HG02884 (cell line): ENCODE results near the gene CALHM1.
A peak's percentile ranks its signal among the peaks of the same experiment; 100 is the strongest.
"Not testable (repeated sequence)": the region's sequence is repeated elsewhere in the genome, so short reads cannot be mapped to it uniquely, and the experiment has no call there.

Experiments
- ATAC-seq: cut with Tn5 transposase; IDR thresholded peaks from one replicate; pipeline ENCODE4 v1.9.1; 2021; ENCODE audit warnings: mild to moderate bottlenecking, moderate library complexity; ENCODE audit not compliant: unreplicated experiment

CALHM1 gene

DNA sequence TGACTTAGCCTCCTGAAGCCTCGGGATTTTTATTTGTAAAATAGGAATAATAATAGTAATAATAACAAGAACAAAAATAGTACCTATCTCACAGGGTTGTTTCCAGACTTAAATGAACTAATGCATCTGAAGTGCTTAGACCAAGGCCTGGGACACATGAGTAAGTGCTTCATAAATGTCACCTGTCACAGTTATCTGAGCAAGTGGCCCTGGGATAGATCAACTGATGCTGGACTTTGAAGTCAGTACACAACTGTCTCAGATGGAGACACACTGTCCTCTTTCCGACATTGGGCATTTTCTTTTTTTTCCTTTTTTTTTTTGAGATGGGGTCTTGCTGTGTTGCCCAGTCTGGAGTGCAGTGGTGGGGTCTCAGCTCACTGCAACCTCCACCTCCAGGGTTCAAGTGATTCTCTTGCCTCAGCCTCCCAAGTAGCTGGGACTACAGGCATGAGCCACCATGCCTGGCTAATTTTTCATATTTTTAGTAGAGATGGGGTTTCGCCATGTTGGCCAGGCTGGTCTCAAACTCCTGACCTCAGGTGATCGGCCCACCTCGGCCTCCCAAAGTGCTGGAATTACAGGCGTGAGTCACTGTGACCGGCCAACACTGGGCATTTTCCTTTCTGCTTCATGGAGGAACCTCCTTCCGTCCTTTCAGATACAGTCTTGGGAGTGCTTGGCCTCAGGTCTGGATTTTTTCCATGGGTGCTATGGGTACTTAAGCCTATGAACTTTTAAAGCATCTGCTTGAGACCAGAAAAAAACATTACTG is 28.1 kb upstream of the CALHM1 start:
- not testable (repeated sequence) for ATAC-seq

DNA sequence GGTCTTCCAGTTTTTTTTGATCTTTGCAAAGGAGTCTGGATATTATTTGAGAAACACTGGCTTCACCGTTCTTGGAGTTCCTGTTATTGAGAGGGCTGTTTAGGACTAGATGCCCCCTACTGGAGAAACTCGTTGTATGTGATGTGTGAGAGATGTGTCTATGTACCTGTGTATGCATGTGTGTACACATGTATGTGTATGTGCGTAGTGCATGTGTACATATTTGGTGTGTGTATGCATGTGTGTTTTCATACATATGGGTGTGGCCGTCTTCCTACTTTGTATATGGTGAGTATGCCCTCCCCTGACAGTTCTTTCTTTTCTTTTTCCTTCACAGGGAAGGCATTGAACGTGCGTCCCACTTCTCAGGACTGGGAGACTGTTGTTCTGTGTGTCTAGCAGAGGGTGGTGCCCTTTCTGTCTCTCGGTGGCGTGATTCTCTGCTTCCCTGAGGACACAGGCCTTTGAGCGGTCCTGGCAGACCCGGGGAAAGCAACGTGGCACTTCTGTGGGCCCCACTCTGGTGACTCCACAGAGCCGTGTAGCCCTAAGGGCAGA is 23.4 kb upstream of the CALHM1 start:
- ATAC-seq, result no peak

DNA sequence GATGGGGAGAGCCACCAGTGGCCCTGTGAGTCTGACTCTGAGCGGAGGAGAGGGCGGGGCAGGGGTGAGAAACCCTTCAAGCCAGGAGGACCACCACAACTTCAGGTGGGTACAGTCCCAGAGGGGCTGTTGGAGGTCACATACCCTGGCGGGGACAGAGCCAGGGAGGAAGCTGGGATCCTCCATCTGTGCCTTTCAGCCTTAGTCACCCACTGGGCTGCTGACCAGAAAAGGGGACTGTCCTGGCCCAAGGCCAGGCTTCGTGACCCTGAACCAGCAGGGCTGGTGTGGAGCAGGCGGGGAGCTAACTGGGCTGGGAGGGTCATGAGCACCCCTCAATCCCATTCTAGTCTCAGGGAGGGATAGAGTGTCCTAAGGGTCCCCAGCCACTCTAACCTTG is 21.8 kb upstream of the CALHM1 start:
- ATAC-seq, result no peak

DNA sequence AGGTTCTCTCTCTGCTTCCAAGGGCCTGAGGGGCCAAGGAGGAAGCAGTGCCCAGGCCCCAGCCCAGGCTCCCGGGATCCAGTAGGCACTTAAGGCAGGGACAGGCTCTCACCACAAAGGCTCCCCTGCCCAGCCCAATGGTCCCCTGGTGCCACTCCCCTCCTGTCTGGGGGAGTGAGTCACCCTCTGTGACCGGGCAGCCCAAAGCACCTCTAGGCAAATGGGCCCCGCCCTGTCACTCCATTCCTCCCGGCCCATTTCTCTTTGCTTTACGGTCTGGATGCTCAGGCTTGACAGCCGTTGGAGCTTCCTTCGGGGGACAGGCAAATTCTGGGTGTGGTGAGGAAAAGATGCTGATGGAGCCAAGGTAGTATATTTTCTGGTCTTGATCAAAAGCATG is 20.4 kb upstream of the CALHM1 start, which contains the start of gene CALHM3:
TSS of gene CALHM3 (minus strand) at position 106 of the 400 bp plus-strand sequence. CDS start 208 bp downstream, outside the sequence.
- ATAC-seq, result no peak

DNA sequence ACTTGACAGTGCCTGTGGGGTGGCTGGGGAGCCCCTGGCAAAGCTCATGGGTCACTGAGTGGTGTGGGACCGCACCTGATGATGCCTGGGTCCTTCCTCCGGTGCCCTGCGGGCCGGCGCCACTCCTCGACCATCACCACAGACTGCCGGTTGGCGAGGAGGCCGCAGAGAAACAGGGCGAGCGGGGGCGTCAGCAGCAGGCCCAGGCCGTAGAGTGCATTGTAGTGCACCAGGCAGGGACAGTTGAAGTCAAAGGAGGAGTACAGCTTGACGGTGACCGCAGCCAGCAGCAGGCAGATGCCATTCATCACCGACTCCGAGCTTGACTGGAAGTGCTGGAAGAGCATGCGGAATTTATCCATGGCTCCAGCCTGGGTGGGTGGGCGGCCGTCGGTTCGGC is 20.0 kb upstream of the CALHM1 start:
- no peak for ATAC-seq

DNA sequence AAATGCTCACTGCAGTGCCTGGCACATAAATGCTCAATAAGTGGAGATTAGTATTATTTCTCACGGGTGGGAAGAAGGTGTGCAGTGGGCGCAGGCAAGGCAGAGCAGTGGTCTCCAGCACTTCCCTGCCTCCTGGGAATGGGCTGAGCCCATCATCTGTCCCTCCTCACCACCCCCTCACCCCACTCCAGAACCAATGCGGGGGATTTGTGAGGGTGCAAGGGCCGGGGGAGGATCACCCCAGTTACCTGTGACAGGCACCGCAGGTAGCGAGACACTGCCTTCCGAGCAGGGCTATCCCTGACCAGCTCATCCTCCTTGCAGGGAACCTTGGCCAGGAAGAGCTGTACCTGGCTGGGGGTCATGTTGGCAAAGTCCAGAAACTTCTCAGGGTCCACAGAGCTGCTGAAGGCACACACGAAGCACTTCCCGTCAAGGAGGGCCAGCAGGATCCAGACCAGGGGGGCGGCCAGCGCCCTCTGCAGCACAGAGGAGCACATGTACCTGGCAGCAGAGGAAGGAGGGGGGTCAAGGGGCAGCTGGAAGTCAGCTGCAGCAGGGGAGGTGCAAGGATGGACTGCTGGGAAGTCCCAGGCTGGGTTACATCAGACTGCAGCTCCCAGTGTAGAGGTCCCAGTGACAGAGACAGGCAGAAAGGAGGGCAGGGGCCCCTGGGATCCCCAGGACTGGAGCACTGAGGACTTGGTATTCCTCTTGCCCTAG is 17.5 kb upstream of the CALHM1 start:
- no peak for ATAC-seq

DNA sequence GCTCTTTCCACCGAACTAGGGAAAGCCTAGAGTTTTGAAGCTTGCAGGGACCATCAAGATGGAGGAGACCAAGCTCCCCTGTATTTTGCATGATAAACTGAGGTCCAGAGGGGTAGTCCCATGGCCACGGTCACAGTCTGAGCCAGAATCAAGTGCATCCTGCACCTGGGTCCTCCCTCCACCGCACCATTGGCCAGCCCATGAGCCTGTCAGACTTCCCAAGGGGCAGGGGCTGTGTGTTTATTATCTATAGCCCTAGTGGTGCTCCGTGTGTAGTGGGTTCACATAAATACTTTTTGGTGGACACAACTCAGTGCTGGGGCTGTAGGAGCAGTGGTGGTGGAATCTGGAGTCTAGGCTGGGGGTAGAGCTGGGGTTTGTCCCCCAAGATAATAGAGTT is 16.7 kb upstream of the CALHM1 start:
- ATAC-seq, result no peak

DNA sequence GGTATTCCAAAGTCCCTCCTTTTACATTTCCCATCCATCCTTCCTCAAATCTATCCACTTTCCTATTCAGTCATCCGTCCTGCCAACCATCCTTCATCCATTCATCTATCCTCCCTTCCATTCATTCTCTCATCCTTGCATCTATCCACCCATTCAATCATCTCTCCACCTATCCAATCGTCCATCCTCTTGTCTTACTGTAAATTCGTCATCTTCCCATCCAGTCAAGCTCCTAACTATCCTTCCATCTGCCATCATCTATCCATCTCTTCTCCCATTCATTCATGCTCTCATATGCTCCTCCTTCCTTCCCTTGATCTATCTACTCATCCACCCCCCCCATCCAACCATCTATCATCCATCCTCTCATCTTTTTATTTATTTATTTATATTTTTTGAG is 15.4 kb upstream of the CALHM1 start:
- no peak for ATAC-seq

DNA sequence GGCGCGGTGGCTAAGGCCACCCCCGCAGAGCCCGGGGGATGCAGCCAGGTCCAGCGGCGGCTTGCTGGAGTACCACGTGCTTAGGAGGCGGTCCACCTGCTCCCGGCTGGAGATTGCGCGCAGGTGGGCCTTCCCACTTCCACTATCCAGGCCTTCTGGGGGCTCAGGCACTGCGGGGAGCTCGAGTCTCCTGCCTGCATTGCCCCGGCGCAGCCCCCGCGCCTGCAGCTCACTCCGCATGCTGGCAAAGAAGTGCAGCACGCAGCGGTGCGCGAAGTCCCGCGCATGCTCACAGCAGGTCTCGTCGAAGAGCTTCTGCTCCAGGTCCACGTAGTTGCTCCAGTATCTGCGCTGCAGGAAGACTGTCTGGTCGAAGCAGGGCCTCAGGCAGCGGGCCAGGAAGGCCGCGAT is 14.6 kb upstream of the CALHM1 start:
- no peak for ATAC-seq

DNA sequence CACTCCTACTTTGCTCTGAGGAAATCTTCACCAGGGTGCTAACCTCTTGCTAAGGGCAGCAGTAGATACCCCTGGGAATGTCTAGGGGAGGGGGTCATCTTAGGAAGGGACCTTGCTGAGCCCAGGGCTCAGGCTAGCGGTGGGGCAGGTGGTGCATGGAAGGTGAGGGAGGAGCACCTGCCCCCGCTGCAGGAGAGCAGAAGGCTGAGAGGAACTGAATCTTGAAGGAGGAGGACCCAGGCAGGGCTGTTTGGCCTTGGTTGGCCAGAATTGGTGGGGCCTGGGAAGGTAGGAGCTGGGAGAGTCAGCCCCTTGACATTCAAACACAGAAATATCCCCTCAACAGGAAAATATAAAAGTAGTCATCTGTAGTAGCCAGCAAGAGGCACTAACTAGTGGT is 13.3 kb upstream of the CALHM1 start:
- no peak for ATAC-seq

DNA sequence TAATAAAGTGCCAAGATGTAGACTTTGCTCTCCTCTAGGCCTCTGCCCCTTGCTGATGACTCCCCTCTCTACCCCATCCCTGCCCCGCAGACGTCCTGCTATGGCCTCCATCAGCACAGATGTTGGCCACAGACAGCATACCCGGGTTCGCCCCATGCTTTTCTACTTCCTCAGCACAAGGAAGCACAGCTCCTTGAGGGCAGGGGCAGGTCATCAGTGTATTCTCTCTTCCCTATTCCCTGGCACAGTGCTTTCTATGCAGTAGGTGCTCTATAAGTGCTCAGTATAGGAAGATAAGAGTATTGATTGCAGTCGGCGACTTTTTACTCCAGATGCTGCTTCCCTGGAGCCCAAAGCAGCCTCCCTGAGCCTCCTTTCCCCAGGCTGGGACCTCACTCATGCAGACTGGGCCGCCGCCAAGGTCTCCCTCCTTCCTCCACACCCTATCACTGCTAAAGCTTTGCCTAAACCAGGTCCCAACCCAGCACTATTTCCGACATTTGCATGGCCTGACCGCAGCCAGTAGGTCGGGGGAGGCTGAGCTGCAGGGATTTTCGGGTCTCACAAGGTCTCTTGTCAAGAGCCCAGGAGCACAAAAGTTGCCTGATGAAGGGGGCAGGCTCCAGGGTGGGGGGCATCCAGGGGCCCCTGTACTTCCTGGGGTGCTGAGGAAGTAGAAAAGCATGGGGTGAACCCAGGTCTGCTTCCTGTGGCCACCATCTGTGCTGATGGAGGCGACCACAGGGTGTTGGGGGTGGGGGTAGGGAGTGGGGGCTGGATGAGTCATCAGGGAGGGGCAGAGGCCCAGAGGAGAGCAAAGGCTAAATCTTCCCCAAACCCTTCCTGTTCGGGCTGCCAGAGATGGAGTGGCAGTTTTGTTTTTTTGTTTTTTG is 12.3 kb upstream of the CALHM1 start:
- ATAC-seq, result peak; percentile 69

DNA sequence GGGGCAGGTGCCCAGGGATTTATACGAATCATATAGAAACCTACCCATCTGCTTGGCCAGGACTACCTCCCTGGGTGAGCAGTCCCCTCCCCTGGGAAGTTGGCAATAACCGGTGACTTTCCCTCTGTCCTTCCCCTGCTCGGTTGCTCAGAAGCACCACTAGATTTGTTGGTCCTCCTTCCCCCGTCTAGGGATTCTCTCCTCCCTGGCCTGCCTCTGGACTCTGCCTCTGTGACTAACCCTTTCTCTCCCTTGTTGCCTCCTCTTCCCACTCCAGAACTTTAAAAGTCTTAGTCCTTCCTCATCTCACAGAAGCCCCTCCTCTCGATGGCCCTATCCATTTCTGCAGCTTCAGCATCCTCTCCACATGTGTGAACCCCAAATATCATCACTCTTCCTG is 10.5 kb upstream of the CALHM1 start:
- no peak for ATAC-seq

DNA sequence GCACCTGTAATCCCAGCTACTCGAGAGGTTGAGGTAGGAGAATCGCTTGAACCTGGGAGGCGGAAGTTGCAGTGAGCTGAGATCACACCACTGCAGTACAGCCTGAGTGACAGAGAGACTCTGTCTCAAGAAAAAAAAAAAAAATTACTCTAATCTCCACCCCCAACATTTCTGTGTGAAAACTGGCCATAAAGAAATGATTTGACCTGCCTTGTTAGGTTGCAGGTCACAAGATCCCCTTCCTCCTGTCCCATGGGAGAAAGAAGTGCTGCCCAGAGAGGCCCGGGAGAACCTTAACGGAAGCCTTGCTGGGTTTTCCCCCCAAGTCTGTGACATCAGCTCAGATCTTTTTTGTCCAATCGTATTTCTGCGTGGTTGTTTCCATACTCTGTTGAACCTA is 8.7 kb upstream of the CALHM1 start:
- ATAC-seq, result no peak

DNA sequence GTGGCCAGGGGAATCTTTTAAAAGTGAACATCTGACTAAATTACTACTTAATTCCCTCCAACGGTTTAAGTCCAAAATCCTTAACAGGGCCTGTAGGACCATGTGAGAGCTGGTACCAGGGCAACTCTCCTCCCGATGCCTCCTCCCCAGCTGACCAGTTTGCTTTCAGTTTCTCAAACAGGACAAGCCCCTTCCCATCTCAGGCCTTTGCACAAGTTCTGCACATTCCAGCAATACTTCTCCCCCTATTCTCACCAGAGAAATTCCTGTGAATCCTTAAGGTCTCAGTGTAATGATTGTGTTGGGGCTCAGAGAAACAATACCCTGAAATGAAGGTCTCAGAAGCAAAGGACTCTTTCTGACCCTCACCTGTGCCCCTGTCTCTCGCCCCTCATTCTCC is 8.0 kb upstream of the CALHM1 start:
- no peak for ATAC-seq

DNA sequence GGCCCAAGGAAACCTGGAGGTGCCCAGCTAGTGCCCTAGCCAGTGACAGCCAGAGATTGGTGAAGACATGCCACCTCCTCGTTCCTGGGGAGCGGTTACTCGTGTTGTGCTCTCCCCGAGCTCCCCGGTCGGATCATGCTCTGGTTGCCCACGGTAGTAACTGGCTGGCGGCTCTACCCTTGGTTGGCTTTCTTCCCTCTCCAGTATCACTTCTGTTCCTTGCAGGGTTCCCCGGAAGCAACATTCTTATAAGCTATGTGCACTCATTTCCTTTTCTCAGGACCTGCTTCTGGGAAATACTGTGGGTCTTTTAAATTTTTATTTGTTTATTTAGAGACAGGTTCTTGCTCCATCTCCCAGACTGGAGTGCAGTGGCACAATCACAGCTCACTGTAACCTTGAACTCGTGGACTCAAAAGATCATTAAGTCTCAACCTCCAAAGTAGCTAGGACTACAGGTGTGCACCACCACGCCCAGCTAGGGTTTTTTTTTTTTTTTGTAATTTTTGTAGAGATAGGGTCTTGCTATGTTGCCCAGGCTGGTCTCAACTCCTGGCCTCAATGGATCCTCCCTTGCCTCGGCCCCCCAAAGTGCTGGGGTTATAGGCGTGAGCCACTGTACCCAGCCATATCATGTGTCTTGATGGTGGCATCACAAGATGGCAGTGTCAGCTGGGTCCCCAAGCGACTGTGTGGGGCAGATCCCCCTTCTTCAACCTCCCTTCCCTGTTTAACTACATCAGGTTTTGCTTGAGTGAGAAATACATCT is 6.9 kb upstream of the CALHM1 start:
- no peak for ATAC-seq

DNA sequence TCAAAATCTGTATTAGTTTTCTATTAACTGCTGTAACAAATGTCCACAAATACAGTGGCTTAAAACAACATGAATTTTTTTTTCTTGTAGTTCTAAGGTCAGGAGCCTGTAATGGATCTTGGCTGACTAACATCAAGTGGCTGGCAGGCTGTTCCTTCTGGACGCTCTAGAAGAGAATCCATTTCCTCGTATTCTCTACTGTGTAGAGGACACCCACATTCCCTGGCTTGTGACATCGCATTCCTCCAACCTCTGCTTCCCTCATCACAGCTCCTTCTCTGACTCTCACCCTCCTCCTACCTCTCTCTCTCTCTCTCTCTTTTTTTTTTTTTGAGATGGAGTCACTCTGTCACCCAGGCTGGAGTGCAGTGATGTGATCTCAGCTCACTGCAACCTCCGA is 4.8 kb upstream of the CALHM1 start:
- ATAC-seq, result no peak

DNA sequence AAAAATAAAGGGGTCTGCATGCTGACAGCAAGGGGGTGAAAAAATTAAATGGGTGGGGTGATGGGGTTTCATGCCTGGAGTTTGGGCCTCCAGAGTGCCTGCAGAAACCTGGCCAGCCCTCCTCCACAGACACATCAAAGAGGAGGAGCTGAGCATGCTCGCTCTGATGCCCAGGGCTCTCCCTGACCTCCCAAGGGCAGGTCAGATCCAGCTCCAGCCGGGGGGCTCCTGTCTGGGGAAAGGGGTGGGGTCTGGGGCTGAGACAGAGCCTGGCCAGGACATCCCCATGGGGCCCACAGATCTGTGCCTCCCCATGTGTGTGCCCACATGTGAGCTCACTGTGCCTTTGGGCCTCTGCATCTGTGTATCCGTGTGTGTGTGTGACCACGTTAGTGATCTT is 915 bp upstream of the CALHM1 start:
- ATAC-seq, result no peak

DNA sequence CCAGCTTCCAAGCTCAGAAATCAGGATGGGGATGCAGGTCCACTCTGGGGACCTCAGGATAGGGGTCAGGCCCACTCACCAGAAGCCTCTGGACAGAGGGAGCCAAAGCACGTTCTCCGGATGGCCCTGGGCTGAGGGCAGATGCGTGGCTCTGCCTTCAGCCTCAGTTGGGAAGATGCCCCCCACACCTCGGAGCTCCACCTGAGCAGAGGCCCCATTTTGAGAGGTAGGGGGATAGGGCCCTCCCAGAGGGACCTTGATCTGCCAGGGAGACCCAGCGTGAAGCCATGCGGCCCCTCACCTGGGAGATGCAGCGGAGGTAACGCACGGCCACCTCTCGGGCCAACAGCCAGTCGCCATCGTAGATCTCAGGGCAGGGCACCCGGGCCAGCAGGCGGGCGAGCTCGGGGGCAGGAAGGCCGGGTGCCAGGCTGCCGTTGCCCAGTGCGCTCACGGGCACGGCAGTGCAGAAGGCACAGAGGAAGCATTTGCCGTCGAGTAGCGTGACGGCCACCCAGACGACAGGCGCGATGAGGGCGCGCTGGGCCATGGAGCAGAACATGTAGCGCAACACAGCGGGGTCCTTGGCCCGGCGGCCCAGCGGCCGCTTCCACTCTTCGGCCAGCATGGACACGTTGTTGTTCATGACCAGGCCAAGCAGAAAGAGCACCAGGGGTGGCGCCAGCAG is 660 bp downstream of the CALHM1 start:
- no peak for ATAC-seq

DNA sequence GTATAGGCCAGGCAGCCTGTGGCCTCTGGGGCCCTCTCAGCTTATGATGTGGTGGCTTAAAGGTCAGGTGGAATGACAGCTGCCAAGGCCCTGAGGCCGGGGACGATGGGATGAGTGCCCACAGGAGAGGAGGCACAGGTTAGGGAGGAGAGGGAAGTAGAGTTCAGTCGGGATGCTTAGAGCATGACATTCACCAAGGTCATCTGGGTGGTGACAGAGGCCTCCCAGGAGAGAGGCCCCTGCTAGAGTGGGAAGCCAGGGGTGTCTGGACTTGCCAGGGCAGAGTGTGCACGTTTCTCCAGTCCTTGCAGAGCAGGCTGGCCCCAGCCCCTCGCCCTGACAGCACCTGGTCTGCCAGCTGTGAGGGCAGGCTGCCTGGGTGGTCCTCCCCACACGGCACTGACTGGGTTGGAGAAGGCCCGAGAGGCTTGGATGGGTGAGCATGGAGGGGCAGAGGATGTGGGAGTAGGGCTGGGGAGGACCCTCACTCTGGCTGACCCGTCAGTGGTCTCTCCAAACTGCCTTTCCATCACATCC is 1.5 kb downstream of the CALHM1 start:
- ATAC-seq, result no peak
